CD4-positive, alpha-beta memory T cell (primary cell): ENCODE measurements around the gene AKAP4. TPM values are rescaled to one million over a fixed set of nuclear protein-coding genes. Genes with fewer than 3 reads are reported as not detected.

ENCODE experiments used
- polyA plus RNA-seq, 2 donors: library from polyadenylated mRNA; unstranded; fragments of 300-500 nt; fragmentation: Illumina TruSeq; gene quantifications; one replicate each; pipeline ENCODE4 v1.2.3, GENCODE V29; 2021
- total RNA-seq, 2 experiments: library from RNA; stranded (reverse); gene quantifications; one replicate each; pipeline ENCODE4 v1.2.3, GENCODE V29; 2021

The AKAP4 gene
- total and polyA plus RNA-seq, 4 experiments from 2014 or later, result not detected

Other genes with a start within 250 kb of the AKAP4 start
- gene CCNB3, start 3.8 kb upstream of the AKAP4 start, total RNA-seq, result under 1 TPM; 0.09 to 0.17 TPM
- not detected for gene CCNB3, start 3.8 kb upstream of the AKAP4 start, polyA plus RNA-seq